A549 (cell line): ENCODE results near the gene KRT16. TPM values are rescaled to one million over a fixed set of nuclear protein-coding genes. Genes with fewer than 3 reads are reported as not detected.
A peak's percentile ranks its signal among the peaks of the same experiment; 100 is the strongest.

ENCODE experiments used
- ATAC-seq, 2 experiments: fragments of 200-7000 bp in 1 of 2; fragments of >200 bp in 1 of 2; cut with Nextera tagmentation in 1 of 2; cut with Tn5 transposase in 1 of 2; 3 replicates each; pipeline versions ENCODE4 v1.8.0 to v1.9.1; 2018 to 2020; ENCODE audit warnings: mild to moderate bottlenecking in 1 of 2, moderate library complexity in 1 of 2
- CTCF ChIA-PET: fragments of 300-600 bp; sonication (Branson Sonifier 250); formaldehyde crosslinking; extraction: SDS; loops from one replicate; lab custom pipeline; 2021; ENCODE audit warnings: antibody characterized with exemption, inconsistent platforms; lab: Yijun Ruan, JAX
- POLR2A ChIA-PET: fragments of 350-600 bp; formaldehyde crosslinking; extraction: SDS; loops from one replicate; lab custom pipeline; 2021; ENCODE audit warnings: antibody characterized with exemption, inconsistent platforms; lab: Yijun Ruan, JAX
- DNase-seq, 2 experiments: peaks; one replicate each; pipeline versions ENCODE4 v3.0.0 to v3.0.0-alpha.2; 2011 to 2016; ENCODE audit warnings: low read depth in 1 of 2, low spot score in 1 of 2
- FAIRE-seq: peaks from 2 replicates; lab custom pipeline; 2011; peaks lifted over from hg19 to GRCh38; lab: Jason Lieb, UNC
- H3K27ac ChIP-seq, 2 experiments: fragments of >200 bp; sonication (Bioruptor Twin); formaldehyde crosslinking; 3 replicates each; pipeline ENCODE4 v1.5.1; 2016 to 2017
- H3K4me1 ChIP-seq: fragments of >200 bp; sonication (Bioruptor Twin); formaldehyde crosslinking; 3 replicates; pipeline ENCODE4 v1.6.1; 2016
- H3K4me2 ChIP-seq: fragments of >200 bp; sonication (Bioruptor Twin); formaldehyde crosslinking; 3 replicates; pipeline ENCODE4 v1.6.1; 2016
- H3K4me3 ChIP-seq: fragments of >200 bp; sonication (Bioruptor Twin); formaldehyde crosslinking; 3 replicates; pipeline ENCODE4 v1.5.1; 2016
- H3K9me3 ChIP-seq: fragments of >200 bp; sonication (Bioruptor Twin); formaldehyde crosslinking; 3 replicates; pipeline ENCODE4 v1.6.1; 2016
- BHLHE40 ChIP-seq: IDR thresholded peaks from 2 replicates; pipeline ENCODE4 v1.6.1; 2012; ENCODE audit warnings: low read depth, low read length, inconsistent platforms
- CBX2 ChIP-seq: fragments of 200-600 bp; sonication (generic); IDR thresholded peaks from 2 replicates; pipeline ENCODE4 v1.6.1; 2016; ENCODE audit warnings: low read depth, mild to moderate bottlenecking, borderline replicate concordance
- EHMT2 ChIP-seq: fragments of 200-600 bp; sonication (generic); IDR thresholded peaks from 2 replicates; pipeline ENCODE4 v1.6.1; 2016; ENCODE audit warnings: antibody characterized with exemption, low read depth, mild to moderate bottlenecking, moderate library complexity
- FOXS1 ChIP-seq: fragments of 250-450 bp; sonication (Bioruptor Pico); IDR thresholded peaks from 2 replicates; pipeline ENCODE4 v1.5.0; 2020; ENCODE audit warnings: mild to moderate bottlenecking, moderate library complexity
- HEYL ChIP-seq: fragments of 250-450 bp; sonication (Bioruptor Pico); IDR thresholded peaks from 2 replicates; pipeline ENCODE4 v1.8.0; 2021; ENCODE audit warnings: mild to moderate bottlenecking, moderate library complexity
- KDM1A ChIP-seq: fragments of 200-600 bp; sonication (generic); IDR thresholded peaks from 2 replicates; pipeline ENCODE4 v1.6.1; 2016; ENCODE audit warnings: low read depth, mild to moderate bottlenecking
- KDM5A ChIP-seq: fragments of 200-600 bp; sonication (generic); IDR thresholded peaks from 2 replicates; pipeline ENCODE4 v1.6.1; 2016; ENCODE audit warnings: antibody characterized with exemption, mild to moderate bottlenecking
- NFE2L2 ChIP-seq: fragments of 150-350 bp; conservative IDR thresholded peaks from 2 replicates; pipeline ENCODE4 v1.6.1; 2014; ENCODE audit warnings: low read length
- PHF8 ChIP-seq: fragments of 200-600 bp; sonication (generic); IDR thresholded peaks from 2 replicates; pipeline ENCODE4 v1.6.1; 2016; ENCODE audit warnings: low read depth, mild to moderate bottlenecking, antibody characterized with exemption, moderate library complexity, borderline replicate concordance
- RAD21 ChIP-seq, 2 experiments: fragments of >200 bp in 1 of 2; sonication (Bioruptor Twin) in 1 of 2; formaldehyde crosslinking in 1 of 2; IDR thresholded peaks in 1 of 2; conservative IDR thresholded peaks in 1 of 2; 2 replicates in 1 of 2; 3 replicates in 1 of 2; pipeline ENCODE4 v1.6.1; 2012 to 2018; ENCODE audit warnings: inconsistent platforms in 1 of 2
- ZC3H11A ChIP-seq: fragments of 450-650 bp; IDR thresholded peaks from 2 replicates; pipeline ENCODE4 v1.6.1; 2014; ENCODE audit warnings: antibody characterized with exemption, mild to moderate bottlenecking
- ZNF302 ChIP-seq: fragments of 250-450 bp; sonication (Bioruptor Pico); IDR thresholded peaks from 2 replicates; pipeline ENCODE4 v1.9.0; 2021; ENCODE audit warnings: inconsistent platforms, mild to moderate bottlenecking, moderate library complexity
- ZSCAN20 ChIP-seq: fragments of 250-450 bp; sonication (Bioruptor Pico); IDR thresholded peaks from 2 replicates; pipeline ENCODE4 v1.8.0; 2022; ENCODE audit warnings: mild to moderate bottlenecking, moderate library complexity
- WGBS: methylation state at CpG from one replicate; pipeline ENCODE4 v1.1.6; 2017; ENCODE audit errors: missing lambda C conversion rate; 5-methylcytosine and 5-hydroxymethylcytosine counted together
- polyA plus RNA-seq, 4 experiments: library from polyadenylated mRNA; depleted of rRNA in 3 of 4; stranded (reverse); fragments of >200 nt; fragmentation: RNase III in 1 of 4; extraction: RNeasy Plus Mini Kit Qiagen cat#74134 plus additional on column Dnase treatment in 1 of 4; gene quantifications; 2 replicates in 3 of 4; 3 replicates in 1 of 4; pipeline ENCODE4 v1.2.3, GENCODE V29; 2011 to 2017
- TF ChIP-seq, protein P1 (sequence below): fragments of 250-450 bp; sonication (Bioruptor Pico); IDR thresholded peaks from 2 replicates; pipeline ENCODE4 v1.5.0; 2021; ENCODE audit warnings: mild to moderate bottlenecking, moderate library complexity, borderline replicate concordance
- TF ChIP-seq, protein P2 (sequence below): IDR thresholded peaks from 2 replicates; pipeline ENCODE4 v1.6.1; 2012
- TF ChIP-seq, protein P3 (sequence below): fragments of 150-350 bp; IDR thresholded peaks from 2 replicates; pipeline ENCODE4 v1.6.1; 2014; ENCODE audit warnings: low read depth, mild to moderate bottlenecking, low read length
- TF ChIP-seq, protein P4 (sequence below): fragments of 250-450 bp; sonication (Bioruptor Pico); IDR thresholded peaks from 2 replicates; pipeline ENCODE4 v1.5.0; 2020; ENCODE audit warnings: low read depth, mild to moderate bottlenecking, moderate library complexity
- TF ChIP-seq, protein P5 (sequence below): fragments of >200 bp; sonication (Bioruptor Twin); formaldehyde crosslinking; IDR thresholded peaks from 2 replicates; pipeline ENCODE4 v1.6.1; 2016

KRT16 gene
- polyA plus RNA-seq, 2 of the 4 experiments (the other 2 are of a cell fraction) = 0.28 TPM; not detected in 1

DNA sequence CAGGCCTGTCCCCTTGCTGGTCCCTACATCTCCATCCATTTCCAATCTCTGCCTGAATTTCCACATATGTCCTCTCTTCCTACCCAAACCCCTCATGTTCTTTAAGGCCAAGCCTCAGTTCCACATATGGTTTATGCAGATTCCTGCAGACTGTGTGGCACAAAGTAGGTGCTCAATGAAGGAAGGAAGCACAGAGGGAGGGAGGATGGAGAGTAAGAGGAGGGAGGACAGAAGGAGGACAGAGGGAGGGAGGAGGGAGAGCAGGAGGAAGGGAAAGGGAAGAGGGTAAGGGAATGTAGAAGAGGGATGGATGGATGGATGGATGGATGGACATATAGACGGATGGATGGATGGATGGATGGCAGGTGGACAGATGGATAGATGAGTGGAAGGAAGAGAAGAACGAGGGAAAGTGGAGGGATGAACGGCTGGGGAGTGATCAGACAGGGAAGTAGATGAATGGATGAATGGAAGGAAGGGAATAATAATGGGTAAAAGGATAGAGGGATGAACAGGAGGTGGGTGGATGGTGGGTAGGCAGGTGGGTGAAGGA is 18.1 kb downstream of the KRT16 start:
- no peak overlapping the region for H3K4me2 ChIP-seq
- WGBS = 17% methylated on average over 3 of the region's 3 CpGs
- ChIA-PET POLR2A (no interaction called here), CTCF (interaction anchor here (0.8 to 3.3 kb wide), 14 partner anchors 11 to 890 kb away, joined by 3 to 18 read pairs (median 6); partner anchors contain the start of gene KRT24)
- FAIRE-seq = no peak
- no peaks in the 10 kb centered on the region for H3K4me1 ChIP-seq
- no peak overlapping the region for H3K27ac ChIP-seq
- TF ChIP-seq RAD21 (conservative IDR thresholded peaks at IDR 0.05 in 1 of 2, IDR thresholded peaks at IDR 0.05 in 1 of 2) (no peak), KDM5A (no peak), FOXS1 (CRISPR knock-in tag) (no peak), ZC3H11A (no peak), ZNF302 (CRISPR knock-in tag) (no peak), PHF8 (no peak), EHMT2 (no peak), NFE2L2 (no peak)
- TF ChIP-seq, protein P1, sequence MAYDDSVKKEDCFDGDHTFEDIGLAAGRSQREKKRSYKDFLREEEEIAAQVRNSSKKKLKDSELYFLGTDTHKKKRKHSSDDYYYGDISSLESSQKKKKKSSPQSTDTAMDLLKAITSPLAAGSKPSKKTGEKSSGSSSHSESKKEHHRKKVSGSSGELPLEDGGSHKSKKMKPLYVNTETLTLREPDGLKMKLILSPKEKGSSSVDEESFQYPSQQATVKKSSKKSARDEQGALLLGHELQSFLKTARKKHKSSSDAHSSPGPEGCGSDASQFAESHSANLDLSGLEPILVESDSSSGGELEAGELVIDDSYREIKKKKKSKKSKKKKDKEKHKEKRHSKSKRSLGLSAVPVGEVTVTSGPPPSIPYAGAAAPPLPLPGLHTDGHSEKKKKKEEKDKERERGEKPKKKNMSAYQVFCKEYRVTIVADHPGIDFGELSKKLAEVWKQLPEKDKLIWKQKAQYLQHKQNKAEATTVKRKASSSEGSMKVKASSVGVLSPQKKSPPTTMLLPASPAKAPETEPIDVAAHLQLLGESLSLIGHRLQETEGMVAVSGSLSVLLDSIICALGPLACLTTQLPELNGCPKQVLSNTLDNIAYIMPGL (CRISPR knock-in tag) = no peak
- TF ChIP-seq, protein P2, sequence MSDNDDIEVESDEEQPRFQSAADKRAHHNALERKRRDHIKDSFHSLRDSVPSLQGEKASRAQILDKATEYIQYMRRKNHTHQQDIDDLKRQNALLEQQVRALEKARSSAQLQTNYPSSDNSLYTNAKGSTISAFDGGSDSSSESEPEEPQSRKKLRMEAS = no peak
- TF ChIP-seq, protein P3, sequence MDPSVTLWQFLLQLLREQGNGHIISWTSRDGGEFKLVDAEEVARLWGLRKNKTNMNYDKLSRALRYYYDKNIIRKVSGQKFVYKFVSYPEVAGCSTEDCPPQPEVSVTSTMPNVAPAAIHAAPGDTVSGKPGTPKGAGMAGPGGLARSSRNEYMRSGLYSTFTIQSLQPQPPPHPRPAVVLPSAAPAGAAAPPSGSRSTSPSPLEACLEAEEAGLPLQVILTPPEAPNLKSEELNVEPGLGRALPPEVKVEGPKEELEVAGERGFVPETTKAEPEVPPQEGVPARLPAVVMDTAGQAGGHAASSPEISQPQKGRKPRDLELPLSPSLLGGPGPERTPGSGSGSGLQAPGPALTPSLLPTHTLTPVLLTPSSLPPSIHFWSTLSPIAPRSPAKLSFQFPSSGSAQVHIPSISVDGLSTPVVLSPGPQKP = no peak
- TF ChIP-seq, protein P4, sequence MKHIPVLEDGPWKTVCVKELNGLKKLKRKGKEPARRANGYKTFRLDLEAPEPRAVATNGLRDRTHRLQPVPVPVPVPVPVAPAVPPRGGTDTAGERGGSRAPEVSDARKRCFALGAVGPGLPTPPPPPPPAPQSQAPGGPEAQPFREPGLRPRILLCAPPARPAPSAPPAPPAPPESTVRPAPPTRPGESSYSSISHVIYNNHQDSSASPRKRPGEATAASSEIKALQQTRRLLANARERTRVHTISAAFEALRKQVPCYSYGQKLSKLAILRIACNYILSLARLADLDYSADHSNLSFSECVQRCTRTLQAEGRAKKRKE = no peak
- TF ChIP-seq, protein P5, sequence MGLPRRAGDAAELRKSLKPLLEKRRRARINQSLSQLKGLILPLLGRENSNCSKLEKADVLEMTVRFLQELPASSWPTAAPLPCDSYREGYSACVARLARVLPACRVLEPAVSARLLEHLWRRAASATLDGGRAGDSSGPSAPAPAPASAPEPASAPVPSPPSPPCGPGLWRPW = no peak
- H3K4me3 ChIP-seq = no peak overlapping the region
- ATAC-seq = no peak
- H3K9me3 ChIP-seq = no peaks in the 10 kb centered on the region
- DNase-seq = no peak

DNA sequence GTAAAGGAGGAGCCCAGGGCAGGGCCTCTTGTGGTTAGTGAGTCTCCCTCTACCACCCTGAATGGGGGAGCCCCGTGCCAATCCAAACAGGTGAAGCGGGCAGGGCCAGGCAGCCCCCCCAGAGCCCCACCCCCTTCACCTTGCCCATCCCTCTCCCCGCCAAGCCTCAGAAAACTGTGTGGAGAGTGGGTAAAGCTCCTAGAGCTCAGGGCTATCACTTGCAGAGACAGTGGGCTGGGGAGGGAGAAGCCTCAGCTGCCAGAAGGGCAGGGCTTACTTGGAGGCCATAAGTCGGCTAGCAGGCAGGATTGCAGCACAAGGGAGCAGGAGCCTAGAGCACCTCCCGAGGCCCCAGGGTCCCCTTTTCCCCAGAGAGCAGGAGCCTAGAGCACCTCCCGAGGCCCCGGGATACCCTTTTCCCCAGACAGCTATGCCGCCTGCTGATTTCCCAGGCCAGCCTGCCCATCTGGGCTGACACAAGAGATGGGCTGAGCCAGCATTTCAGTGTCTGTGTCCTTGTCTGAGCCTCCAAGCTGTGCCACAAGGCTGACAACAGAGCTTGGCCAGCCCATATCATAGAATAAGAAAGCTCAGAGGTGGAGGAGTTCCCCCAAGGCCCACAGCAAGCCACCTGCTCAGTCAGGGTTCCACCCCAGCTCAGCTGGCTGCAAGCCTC is 19.1 kb downstream of the KRT16 start:
- Histone ChIP-seq H3K4me3 (no peak overlapping the region), H3K4me2 (no peak overlapping the region), H3K9me3 (no peaks in the 10 kb centered on the region), H3K27ac (no peak overlapping the region)
- peak in 1 of 2 experiments; percentile 27; a peak in 2 of 6 replicates for ATAC-seq
- POLR2A ChIA-PET = no interaction called here
- TF ChIP-seq BHLHE40 = no peak
- no peak for TF ChIP-seq CBX2
- TF ChIP-seq ZSCAN20 (CRISPR knock-in tag) = no peak
- no peak for TF ChIP-seq HEYL (CRISPR knock-in tag)
- no peak for TF ChIP-seq KDM1A
- TF ChIP-seq, all 56 proteins: peak for 0
- CTCF ChIA-PET = interaction anchor here (0.8 to 2.9 kb wide), 11 partner anchors 10 to 889 kb away, joined by 3 to 12 read pairs (median 5); partner anchors contain the start of gene KRT24
- DNase-seq (no peak), FAIRE-seq (no peak)
- H3K4me1 ChIP-seq = no peaks in the 10 kb centered on the region
- 51% methylated on average over 5 of the region's 8 CpGs for WGBS
